Stomach smooth muscle (tissue), 2 donors: Measurements from ENCODE around the gene KIAA1671.

ENCODE experiments used
- H3K27ac ChIP-seq: one replicate; pipeline ENCODE4 v1.7.0; 2013; ENCODE audit warnings: mild to moderate bottlenecking, low read length, inconsistent platforms
- H3K27me3 ChIP-seq, 2 donors: one replicate each; pipeline ENCODE4 v1.7.0; 2013; ENCODE audit warnings: low read length in 2 of 2; ENCODE audit not compliant: insufficient read depth in 2 of 2, control insufficient read depth in 1 of 2
- H3K36me3 ChIP-seq, 2 donors: one replicate each; pipeline ENCODE4 v1.7.0; 2013; ENCODE audit warnings: low read length in 2 of 2; ENCODE audit not compliant: control insufficient read depth in 2 of 2, insufficient read depth in 2 of 2
- H3K4me1 ChIP-seq: one replicate; pipeline ENCODE4 v1.7.0; 2013; ENCODE audit warnings: low read length; ENCODE audit not compliant: control insufficient read depth, insufficient read depth
- H3K4me3 ChIP-seq, 2 donors: one replicate each; pipeline ENCODE4 v1.7.0; 2013; ENCODE audit warnings: low read length in 2 of 2
- H3K9ac ChIP-seq, 2 donors: one replicate each; pipeline ENCODE4 v1.7.0; 2013; ENCODE audit warnings: low read length in 2 of 2, mild to moderate bottlenecking in 1 of 2
- H3K9me3 ChIP-seq, 2 donors: one replicate each; pipeline ENCODE4 v1.7.0; 2013; ENCODE audit warnings: low read length in 2 of 2; ENCODE audit not compliant: control insufficient read depth in 2 of 2
- donor health status: healthy.
- donor health status: Pancreatic carcinoma.

KIAA1671 gene

DNA sequence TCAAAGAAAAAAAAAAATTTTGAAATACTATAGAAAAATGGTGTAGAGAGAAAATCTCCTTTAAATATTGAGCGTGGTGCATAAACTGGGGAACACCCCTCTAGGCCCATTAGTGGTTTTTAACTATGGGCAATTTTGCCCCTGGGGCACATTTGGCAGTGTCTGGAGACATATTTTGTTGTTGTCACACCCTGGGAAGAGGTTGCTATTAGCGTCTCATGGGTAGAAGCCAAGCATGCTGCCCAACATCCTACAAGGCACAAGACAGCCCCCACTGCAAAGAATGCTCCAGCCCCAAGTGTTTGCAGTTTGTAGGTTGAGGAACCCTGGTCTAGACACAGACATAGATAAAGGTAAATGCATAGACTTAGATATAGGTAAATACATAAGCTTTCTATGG, 92.6 kb downstream of the KIAA1671 start:
- Histone ChIP-seq H3K4me3 (no peak overlapping the region), H3K9ac (no peak overlapping the region), H3K27me3 (no peaks in the 10 kb centered on the region), H3K36me3 (peaks cover 0 to 3% of the 10 kb centered on the region in 2 donors), H3K27ac (no peak overlapping the region), H3K4me1 (peaks cover 9% of the 10 kb centered on the region), H3K9me3 (no peaks in the 10 kb centered on the region)

DNA sequence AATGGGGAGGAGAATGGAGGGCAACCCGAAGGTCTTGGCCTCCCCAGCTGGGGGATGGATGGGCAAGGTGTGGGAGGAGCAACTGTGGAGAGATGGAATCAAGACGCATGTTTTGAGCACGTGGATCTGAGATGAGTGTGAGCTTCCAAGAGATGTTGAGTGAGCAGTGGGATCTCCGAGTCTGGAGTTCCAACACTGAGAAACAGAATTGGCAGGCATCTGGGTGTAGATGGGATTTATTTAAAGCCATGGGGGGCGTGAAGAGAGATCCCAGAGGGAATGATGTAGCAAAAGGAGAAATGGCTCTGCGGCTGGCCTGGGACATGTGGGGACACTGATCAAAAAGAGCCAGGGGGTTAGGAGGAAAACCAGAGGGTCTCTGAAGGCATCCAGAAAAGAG, 95.6 kb downstream of the KIAA1671 start:
- Histone ChIP-seq H3K4me3 (no peak overlapping the region), H3K9me3 (peaks cover 0 to 5% of the 10 kb centered on the region in 2 donors), H3K36me3 (no peaks in the 10 kb centered on the region), H3K9ac (no peak overlapping the region), H3K27me3 (no peaks in the 10 kb centered on the region), H3K27ac (no peak overlapping the region), H3K4me1 (peaks cover 14% of the 10 kb centered on the region)

- H3K9ac ChIP-seq, result no peak overlapping the region
- no peaks in the 10 kb centered on the region for H3K36me3 ChIP-seq
- no peak overlapping the region for H3K27ac ChIP-seq
Observed at GRCh38 chr22:25048659-25049647, 96.4 kb downstream of the KIAA1671 start.

GRCh38 chr22:25049770-25050169, 97.3 kb downstream of the KIAA1671 start:
- peaks cover 7% of the 10 kb centered on the region for H3K4me1 ChIP-seq
- no peak overlapping the region for H3K9ac ChIP-seq
- H3K27me3 ChIP-seq, result no peaks in the 10 kb centered on the region
- H3K9me3 ChIP-seq, result peaks cover 0 to 5% of the 10 kb centered on the region in 2 donors
- H3K27ac ChIP-seq, result no peak overlapping the region
- H3K4me3 ChIP-seq, result no peak overlapping the region
- no peaks in the 10 kb centered on the region for H3K36me3 ChIP-seq

More at GRCh38 chr22:25048659-25049647, 96.4 kb downstream of the KIAA1671 start:
- Histone ChIP-seq H3K27me3 (no peaks in the 10 kb centered on the region), H3K9me3 (peaks cover 0 to 5% of the 10 kb centered on the region in 2 donors), H3K4me1 (peaks cover 14% of the 10 kb centered on the region), H3K4me3 (no peak overlapping the region)

DNA sequence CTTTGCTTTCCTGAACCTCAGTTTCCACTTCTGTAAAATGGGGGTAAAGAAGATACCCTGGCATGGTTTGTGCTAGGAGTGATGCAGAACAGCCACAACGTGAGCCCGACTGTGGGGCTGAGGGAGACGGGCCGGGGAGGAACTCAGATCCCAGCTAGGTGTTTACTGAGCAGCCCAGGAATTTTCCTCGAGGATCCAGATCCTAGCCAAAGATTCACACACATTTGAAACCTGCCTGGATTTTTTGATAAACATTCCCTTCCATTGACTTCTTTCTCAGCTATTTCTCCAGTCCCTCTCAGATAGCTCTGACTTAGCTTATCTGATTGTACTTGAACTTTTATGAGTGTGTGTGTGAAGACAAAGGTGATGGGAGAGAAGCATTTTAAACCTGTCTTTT, 98.0 kb downstream of the KIAA1671 start:
- H3K9ac ChIP-seq, result no peak overlapping the region
- H3K4me3 ChIP-seq, result no peak overlapping the region
- H3K27me3 ChIP-seq, result no peaks in the 10 kb centered on the region
- H3K27ac ChIP-seq, result no peak overlapping the region
- peaks cover 7% of the 10 kb centered on the region for H3K4me1 ChIP-seq
- H3K36me3 ChIP-seq, result no peaks in the 10 kb centered on the region
- peaks cover 0 to 5% of the 10 kb centered on the region in 2 donors for H3K9me3 ChIP-seq

GRCh38 chr22:25051073-25051472, 98.6 kb downstream of the KIAA1671 start:
- H3K4me1 ChIP-seq, result peaks cover 7% of the 10 kb centered on the region

DNA sequence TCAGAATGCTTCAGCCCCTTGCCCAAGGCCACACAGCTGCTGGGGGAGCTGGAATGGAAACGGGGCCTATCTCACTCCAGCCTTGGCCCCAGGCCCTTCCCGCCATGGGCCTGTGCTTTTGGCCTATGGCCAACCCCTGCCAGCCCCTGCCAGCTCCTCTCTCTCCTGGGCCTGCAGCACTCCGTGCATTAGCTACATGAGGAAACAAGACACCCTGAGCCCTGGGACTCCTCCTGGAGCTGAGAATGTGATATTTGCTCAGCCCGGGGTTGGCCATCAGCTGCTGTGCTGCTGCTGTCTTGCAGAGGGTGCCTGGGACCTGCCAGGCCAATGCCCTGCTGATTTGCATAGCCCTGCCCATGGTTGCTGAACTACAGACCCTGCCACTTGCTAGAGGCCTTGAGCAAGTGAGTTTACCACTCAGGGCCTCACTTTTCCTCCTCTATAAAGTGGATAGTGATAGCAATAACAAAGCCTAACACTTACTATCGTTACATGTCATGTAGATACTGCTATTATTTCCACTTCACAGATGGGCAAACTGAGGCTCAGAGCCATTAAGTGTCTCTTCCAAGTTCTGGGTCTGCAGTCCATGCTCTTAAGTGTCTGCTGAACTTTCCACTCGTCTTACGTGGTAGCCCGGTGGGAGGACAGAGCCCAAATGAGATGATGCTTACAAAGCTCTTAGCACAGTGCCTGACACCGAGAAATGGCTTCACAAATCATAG, 99.6 kb downstream of the KIAA1671 start:
- H3K27ac ChIP-seq, result no peak overlapping the region

More at GRCh38 chr22:25051073-25051472, 98.6 kb downstream of the KIAA1671 start:
- H3K36me3 ChIP-seq, result no peaks in the 10 kb centered on the region
- peaks cover 0 to 5% of the 10 kb centered on the region in 2 donors for H3K9me3 ChIP-seq
- H3K4me3 ChIP-seq, result no peak overlapping the region
- H3K27me3 ChIP-seq, result no peaks in the 10 kb centered on the region
- H3K27ac ChIP-seq, result no peak overlapping the region
- H3K9ac ChIP-seq, result no peak overlapping the region

GRCh38 chr22:25053153-25053805, 100.8 kb downstream of the KIAA1671 start:
- Histone ChIP-seq H3K27me3 (no peaks in the 10 kb centered on the region), H3K4me1 (peaks cover 7% of the 10 kb centered on the region), H3K9ac (no peak overlapping the region), H3K27ac (no peak overlapping the region), H3K36me3 (no peaks in the 10 kb centered on the region), H3K4me3 (no peak overlapping the region), H3K9me3 (peaks cover 0 to 5% of the 10 kb centered on the region in 2 donors)

More for the DNA sequence above, 99.6 kb downstream of the KIAA1671 start:
- H3K4me1 ChIP-seq, result peaks cover 7% of the 10 kb centered on the region
- H3K9me3 ChIP-seq, result peaks cover 0 to 5% of the 10 kb centered on the region in 2 donors
- H3K27me3 ChIP-seq, result no peaks in the 10 kb centered on the region
- no peaks in the 10 kb centered on the region for H3K36me3 ChIP-seq
- H3K4me3 ChIP-seq, result no peak overlapping the region
- H3K9ac ChIP-seq, result no peak overlapping the region

- Histone ChIP-seq H3K9ac (no peak overlapping the region), H3K4me3 (no peak overlapping the region), H3K4me1 (peaks cover 5% of the 10 kb centered on the region), H3K9me3 (peaks cover 0 to 5% of the 10 kb centered on the region in 2 donors), H3K36me3 (no peaks in the 10 kb centered on the region), H3K27me3 (no peaks in the 10 kb centered on the region), H3K27ac (no peak overlapping the region)
Observed at GRCh38 chr22:25054943-25055511, 102.5 kb downstream of the KIAA1671 start.
